Kidney glomerular epithelial cell (primary cell): Measurements from ENCODE around the gene ADPRHL1.
A peak's percentile ranks its signal among the peaks of the same experiment; 100 is the strongest.
"Not testable (repeated sequence)": the region's sequence is repeated elsewhere in the genome, so short reads cannot be mapped to it uniquely, and the experiment has no call there.

ENCODE experiments used
- DNase-seq: peaks from one replicate; lab custom pipeline; 2025; lab: John Stamatoyannopoulos, UW

The ADPRHL1 gene

GRCh38 chr13:113371061-113371460 is 82.2 kb downstream of the ADPRHL1 start:
- no peak for DNase-seq

- DNase-seq = no peak
These were observed 83.4 kb downstream of the ADPRHL1 start for GRCh38 chr13:113369881-113370280.

DNA sequence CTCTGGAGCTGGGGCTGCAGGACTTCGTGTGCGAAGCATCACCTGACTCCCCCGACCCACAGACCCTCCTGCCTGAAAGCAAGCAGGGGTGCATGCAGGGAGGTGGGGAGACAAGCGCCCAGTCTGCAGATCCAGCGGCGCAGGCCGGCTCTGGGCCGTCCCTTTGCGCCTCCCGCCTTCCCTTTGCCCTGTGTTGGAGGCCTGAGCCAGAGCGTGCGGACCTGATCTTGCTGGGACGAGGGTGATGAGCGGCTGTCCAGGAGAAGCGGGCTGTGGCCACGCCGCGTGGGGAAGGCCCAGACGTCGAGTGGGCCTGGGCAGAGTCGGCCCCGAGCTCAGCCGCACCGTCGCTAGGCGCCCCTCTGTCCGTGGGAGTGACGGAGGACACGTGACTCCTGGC is 84.1 kb downstream of the ADPRHL1 start:
- DNase-seq = no peak

GRCh38 chr13:113368353-113368752 is 84.9 kb downstream of the ADPRHL1 start:
- DNase-seq = not testable (repeated sequence)

DNA sequence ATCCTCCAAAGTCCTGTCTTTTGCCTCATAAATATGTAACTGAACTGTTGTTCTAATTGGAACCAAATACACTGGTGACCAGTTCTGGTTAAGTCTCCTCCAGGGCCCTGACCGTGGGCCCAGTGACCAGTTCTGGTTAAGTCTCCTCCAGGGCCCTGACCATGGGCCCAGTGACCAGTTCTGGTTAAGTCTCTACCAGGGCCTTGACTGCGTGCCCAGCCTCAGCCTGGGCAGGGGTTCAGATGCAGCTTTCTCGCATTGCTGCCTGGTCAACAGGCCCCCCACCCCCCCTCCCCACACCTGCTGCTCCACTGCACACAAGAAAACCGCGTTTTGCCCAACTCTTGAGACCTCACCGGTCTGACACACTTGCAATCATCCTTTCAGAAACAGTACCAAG is 85.5 kb downstream of the ADPRHL1 start:
- no peak for DNase-seq

- DNase-seq = no peak
These were observed 86.2 kb downstream of the ADPRHL1 start for GRCh38 chr13:113367020-113367560.

DNA sequence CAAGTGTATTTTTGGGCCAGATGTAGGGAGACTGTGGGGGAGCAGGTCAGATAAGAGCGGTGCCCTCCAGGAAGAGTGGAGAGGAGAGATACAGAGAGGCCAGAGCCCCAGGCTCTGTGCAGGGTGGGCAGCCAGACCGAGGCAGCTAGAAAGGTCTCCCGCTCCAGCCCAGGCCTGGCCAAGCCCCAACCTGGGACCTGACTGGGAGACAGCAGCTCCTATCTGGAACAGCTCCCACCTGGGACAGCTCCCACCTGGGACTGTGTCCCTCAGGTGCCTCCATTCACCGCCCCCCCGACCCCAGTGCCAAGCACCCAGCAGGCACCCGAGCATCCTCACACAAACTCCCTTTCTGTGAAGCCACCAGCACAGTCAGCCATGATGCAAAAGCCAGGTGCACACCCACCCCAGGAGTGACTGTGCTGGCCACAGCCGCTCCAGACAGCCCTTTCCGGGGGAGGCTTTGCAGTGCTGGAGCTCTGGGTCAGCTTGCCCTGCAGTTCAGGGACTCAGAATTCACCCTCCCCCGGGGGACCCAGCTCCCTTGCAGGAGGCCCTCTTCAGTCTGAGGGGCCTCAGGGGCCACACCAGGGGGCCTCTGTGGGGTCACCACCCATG is 87.2 kb downstream of the ADPRHL1 start:
- DNase-seq = no peak

- no peak for DNase-seq
These were observed 87.7 kb downstream of the ADPRHL1 start for GRCh38 chr13:113365583-113365970.

- no peak for DNase-seq
These were observed 88.2 kb downstream of the ADPRHL1 start for GRCh38 chr13:113364901-113365582.

DNA sequence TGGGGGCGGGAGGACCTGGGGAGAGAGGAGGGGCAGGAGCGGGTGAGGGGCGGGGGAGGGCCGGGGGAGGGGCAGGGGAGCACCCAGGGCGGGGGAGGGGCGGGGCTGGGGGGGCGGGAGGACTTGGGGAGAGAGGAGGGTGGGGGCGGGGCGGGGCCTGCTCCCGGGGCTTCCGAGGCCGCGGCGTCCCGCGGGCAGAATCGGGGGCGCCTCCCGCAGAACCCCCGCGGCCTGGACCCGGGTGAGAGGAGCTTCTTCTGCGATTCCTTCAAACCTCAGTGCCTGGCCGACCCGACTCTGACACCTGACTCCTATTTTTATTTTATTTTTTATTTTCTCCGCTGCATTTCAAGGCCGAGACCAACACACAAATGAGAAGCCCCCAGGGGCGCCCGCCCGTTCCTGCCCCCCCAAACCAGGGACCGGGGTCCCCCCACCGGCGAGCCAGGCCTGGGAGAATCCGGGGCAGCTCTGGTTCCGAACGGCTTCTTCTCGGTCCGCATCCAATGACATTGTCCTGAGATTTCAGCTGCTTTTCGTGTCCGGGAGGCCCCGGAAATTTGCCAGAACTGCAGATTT is 88.9 kb downstream of the ADPRHL1 start:
- no peak for DNase-seq

GRCh38 chr13:113361406-113361805 is 91.9 kb downstream of the ADPRHL1 start:
- DNase-seq = no peak

- DNase-seq = no peak
These were observed 92.8 kb downstream of the ADPRHL1 start for GRCh38 chr13:113360446-113360845.

GRCh38 chr13:113359571-113359970 is 93.7 kb downstream of the ADPRHL1 start:
- no peak for DNase-seq

GRCh38 chr13:113358653-113359190 is 94.6 kb downstream of the ADPRHL1 start:
- peak; percentile 35 for DNase-seq

DNA sequence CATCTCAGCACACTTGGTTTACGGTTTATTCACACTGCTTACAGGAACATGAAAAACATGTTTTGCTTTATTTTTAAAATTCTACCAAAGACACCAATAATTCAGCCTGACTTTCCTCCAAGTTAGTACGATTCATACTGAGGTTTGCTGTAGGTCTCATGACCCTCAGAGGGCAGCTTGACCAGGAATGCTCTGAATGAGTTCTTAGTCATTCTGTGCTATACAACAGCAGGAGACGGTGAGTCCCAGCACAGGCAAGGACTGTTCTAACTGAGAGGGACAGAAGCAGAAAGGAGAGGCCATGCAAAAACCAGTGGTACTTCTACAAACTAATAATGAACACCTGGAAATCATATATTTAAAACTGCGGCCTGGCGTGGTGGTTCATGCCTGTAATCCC is 95.8 kb downstream of the ADPRHL1 start:
- peak; percentile 46 for DNase-seq

DNA sequence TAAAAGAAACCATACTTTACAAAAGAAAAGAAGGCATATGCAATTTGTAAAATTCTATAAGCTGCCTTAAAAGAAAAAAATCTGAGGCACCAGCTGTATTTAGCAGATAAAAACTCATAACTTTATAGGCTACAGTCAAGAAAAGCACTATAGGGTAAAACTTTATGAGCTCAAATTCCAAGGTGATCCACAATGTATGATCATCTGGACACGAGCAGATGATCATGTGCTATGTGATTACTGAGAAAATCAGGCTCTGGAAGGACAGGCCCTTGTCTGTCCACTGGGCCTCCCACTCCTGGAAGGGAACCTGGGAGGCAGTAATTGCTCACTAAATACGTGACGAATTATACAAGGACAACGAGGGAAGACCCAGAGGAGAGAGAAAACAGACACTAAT is 96.7 kb downstream of the ADPRHL1 start:
- no peak for DNase-seq

DNA sequence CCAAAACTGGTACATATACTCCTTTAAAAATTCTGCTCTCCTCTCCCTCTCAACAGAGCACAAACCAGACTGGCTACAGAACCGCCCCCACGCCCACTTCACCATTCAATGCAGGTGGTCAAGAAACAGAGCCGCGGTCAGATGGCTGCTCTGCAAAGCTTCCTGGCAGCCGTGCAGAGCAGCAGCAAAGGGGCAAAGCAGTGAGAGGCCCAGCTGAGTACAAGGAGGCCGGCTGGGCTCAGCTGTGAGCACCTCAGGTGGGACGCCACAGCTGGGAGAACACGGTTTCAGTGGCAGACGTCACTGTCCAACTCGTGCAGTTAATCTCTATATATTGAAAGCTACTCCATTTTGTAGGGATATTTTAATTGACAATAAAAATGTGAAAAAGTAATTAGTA is 97.7 kb downstream of the ADPRHL1 start:
- DNase-seq = no peak

DNA sequence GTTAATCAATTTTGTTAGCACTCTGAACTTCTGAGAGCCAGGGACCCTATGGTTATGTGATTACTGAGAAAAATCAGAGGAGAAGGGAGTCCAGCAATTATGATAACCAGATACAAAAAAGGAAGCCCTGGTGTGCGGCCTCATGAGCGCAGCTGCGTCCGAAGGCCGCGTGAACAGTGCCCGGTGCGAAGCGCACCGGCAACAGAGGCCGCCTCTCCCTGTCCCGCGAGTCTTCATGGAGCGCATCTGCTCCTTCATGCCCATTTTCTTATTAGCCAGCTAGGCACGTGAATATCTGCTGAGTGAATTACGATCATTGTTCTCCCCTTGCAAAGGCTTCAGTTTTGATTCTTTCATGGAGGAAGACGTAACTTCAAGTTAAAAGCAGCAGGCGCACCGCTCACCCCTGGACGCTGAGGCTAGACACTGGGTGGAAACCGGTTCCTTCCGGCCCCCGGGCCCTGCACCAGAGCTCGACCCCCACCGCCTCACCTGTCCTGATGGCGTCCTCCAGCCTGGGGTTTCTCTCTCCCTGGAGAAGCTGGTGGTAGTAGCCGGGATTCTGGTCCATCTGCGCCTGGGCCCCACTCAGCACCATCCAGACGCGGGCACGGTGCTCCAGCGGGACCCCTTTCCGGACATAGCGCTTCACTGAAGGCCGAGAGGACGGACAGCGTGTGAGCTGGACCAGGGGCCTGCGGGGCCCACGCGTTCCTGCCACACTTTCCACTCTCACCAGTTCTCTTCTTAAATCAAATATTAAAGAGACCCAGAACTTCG is 98.3 kb downstream of the ADPRHL1 start:
- DNase-seq = no peak

- no peak for DNase-seq
These were observed 100.0 kb downstream of the ADPRHL1 start for GRCh38 chr13:113353254-113353653.

DNA sequence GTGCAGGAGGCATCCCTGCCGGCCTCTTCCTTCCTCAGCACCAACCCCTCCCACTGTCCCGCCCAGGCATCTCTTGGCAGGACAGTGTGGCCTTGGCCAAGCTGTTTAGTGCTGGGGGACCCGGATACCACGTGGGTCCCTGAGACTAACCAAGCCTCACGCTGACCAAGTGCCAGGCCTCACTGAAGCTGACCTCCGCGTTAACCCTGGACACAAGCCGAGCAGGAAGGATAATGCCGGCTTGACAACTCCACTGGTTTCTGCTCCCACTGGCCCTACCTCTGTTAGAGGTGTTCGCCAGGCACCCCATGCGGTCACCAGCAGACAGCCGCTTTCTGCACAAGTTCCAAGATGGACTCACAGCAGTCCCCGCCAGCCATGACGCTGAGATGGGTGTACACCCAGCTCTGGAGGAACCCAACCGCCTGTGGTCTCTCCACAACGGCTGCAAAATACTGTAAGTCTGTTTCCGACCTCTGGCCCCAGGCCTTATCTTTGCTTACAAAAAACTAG is 101.7 kb downstream of the ADPRHL1 start:
- DNase-seq = no peak

GRCh38 chr13:113350938-113351335 is 102.4 kb downstream of the ADPRHL1 start:
- DNase-seq = no peak
